Psoas muscle (tissue), 8 donors: ENCODE measurements around the gene TASP1. TPM values are rescaled to one million over a fixed set of nuclear protein-coding genes. Genes with fewer than 3 reads are reported as not detected.

ENCODE experiments used
- ATAC-seq, 4 donors: fragments of 200-7000 bp; cut with Tn5 transposase; one replicate each; pipeline ENCODE4 v1.9.1; 2020; ENCODE audit warnings: moderate library complexity in 3 of 4, mild to moderate bottlenecking in 2 of 4
- DNase-seq, 2 donors: peaks; one replicate each; pipeline ENCODE4 v3.0.0-alpha.2; 2020
- H3K27ac ChIP-seq: fragments of 200-600 bp; one replicate; pipeline ENCODE4 v1.8.0; 2022
- H3K27me3 ChIP-seq, 3 donors: fragments of 200-600 bp in 1 of 3; one replicate each; pipeline versions ENCODE4 v1.6.1 to v1.8.0; 2013 to 2022; ENCODE audit warnings: low read length in 2 of 3, mild to moderate bottlenecking in 2 of 3, moderate library complexity in 1 of 3; ENCODE audit not compliant: insufficient read depth in 3 of 3
- H3K36me3 ChIP-seq, 2 donors: fragments of 200-600 bp in 1 of 2; one replicate each; pipeline versions ENCODE4 v1.6.1 to v1.8.0; 2013 to 2022; ENCODE audit warnings: low read depth in 1 of 2, mild to moderate bottlenecking in 1 of 2, moderate library complexity in 1 of 2; ENCODE audit not compliant: insufficient read depth in 1 of 2
- H3K4me1 ChIP-seq: fragments of 200-600 bp; one replicate; pipeline ENCODE4 v1.8.0; 2022
- H3K4me3 ChIP-seq: fragments of 200-600 bp; one replicate; pipeline ENCODE4 v1.8.0; 2022; ENCODE audit warnings: mild to moderate bottlenecking
- H3K9me3 ChIP-seq: fragments of 200-600 bp; one replicate; pipeline ENCODE4 v1.8.0; 2022
- WGBS, 3 donors: extraction: QIAGEN DNeasy Blood & Tissue Kit; methylation state at CpG; one replicate each; pipeline versions ENCODE4 v1.1.6 to v1.1.7; 2013; 5-methylcytosine and 5-hydroxymethylcytosine counted together
- intact Hi-C, 2 donors: fragments of 100-400 bp; cut with DNase I; formaldehyde crosslinking; loops; one replicate each; pipeline versions ENCODE4 v1.11.0 to v1.14.2; 2022
- polyA plus RNA-seq, 3 donors: library from polyadenylated mRNA; stranded (reverse); fragments of 200-250 nt; gene quantifications; one replicate each; pipeline ENCODE4 v1.2.3, GENCODE V29; 2013
- total RNA-seq, 4 donors: library from RNA; stranded (reverse); fragmentation: NEBNext Ultra II Directional in 2 of 4; extraction: Animal tissue kit (Norgen Biotek cat#: 25700) in 2 of 4; gene quantifications; one replicate each; pipeline versions ENCODE4 v1.2.1 to v1.2.4, GENCODE V29; 2021 to 2023
- TF ChIP-seq, protein P1 (sequence below): fragments of 200-600 bp; IDR thresholded peaks from one replicate; pipeline ENCODE4 v1.8.0; 2022; ENCODE audit warnings: antibody characterized with exemption
- donor health status: healthy with polysubstance abuse.
- donor health status: DM: no; HTN: no; CAD: no; lungs with moderate emphysema.
- donor health status: Bipolar disorder and iron deficiency.
- donor health status: healthy.
- donor health status: DM: yes; HTN: yes; CAD: no.
- donor health status: DM: no; HTN: no; CAD: no.
- donor health status: DM: no; HTN: no; CAD: no.
- donor health status: DM: yes; HTN: yes; CAD: no.

Gene TASP1
- total and polyA plus RNA-seq, 7 donors: 1.8 to 4.8 (median 3.2) TPM

DNA sequence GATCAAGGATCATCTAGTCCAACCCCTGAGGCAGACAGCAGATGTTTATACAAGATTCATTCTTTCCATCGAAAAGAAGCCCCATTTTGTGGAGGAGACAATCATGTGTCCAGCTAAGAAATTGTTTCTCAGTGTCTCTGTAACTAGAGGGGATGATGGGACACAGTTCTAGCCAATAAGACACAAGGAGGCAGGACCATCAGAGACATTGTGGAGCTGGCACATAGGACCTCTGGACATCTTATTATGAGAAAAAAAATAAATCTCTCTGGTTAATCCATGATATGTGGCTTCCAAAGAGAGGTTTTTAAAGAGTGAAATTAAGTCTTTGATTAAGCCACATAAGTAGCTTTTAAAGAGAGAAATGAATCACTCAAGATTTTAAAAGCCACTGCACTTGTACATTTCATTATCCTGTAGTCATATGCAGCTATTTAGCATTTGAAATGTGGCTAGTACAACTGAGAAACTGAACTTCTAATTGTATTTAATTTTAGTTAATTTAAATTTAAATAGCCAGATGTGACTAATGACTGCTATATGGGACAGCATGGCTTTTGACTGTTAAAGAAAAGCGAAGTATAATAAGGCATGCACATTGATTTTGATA is 176.8 kb downstream of the TASP1 start:
- 89 to 97% (median 94%) methylated on average over 2 of the region's 2 CpGs for whole genome bisulfite sequencing, 3 donors
- intact Hi-C loops: loop anchor here in 1 of 2 donors (5.0 kb wide), 1 partner anchor 310 kb away; no protein-coding TSS in a partner anchor

DNA sequence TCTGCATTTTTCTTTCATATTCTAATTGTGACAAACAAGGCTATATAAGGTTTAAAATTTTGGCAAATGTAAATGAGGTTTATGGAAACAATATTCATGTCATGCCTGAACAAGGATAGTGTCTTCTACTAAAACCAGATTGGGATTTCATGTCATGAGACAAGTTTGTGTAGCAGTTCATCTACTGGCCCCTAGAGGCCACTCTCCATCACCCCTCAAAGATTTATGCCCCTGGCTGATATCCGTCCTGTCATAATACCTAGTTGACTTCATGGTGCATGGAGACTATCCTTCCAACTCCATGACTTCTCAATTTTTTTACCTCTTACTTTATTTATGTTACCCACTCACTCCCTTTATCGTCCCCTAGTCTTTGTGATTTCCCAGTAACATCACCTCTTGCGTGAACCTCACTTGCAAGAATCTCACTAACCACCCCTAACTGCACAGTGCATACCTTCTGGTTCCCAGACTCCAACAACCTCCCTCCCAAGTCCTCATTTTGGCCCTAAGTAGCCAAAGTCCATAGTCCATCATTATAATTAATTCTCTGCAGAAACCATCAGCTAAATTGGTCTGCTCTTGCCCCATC is 179.8 kb downstream of the TASP1 start:
- ATAC-seq (peak in 3 of 4 donors; percentile 49 to 68 (median 68)), DNase-seq (no peak)
- Histone ChIP-seq H3K9me3 (no peaks in the 10 kb centered on the region), H3K27ac (no peak overlapping the region), H3K36me3 (no peaks in the 10 kb centered on the region), H3K4me3 (no peak overlapping the region), H3K27me3 (no peaks in the 10 kb centered on the region), H3K4me1 (no peaks in the 10 kb centered on the region)
- intact Hi-C loops: no loop called here
- 70 to 86% (median 77%) methylated on average over 3 of the region's 3 CpGs for WGBS, 3 donors
- TF ChIP-seq, protein P1, sequence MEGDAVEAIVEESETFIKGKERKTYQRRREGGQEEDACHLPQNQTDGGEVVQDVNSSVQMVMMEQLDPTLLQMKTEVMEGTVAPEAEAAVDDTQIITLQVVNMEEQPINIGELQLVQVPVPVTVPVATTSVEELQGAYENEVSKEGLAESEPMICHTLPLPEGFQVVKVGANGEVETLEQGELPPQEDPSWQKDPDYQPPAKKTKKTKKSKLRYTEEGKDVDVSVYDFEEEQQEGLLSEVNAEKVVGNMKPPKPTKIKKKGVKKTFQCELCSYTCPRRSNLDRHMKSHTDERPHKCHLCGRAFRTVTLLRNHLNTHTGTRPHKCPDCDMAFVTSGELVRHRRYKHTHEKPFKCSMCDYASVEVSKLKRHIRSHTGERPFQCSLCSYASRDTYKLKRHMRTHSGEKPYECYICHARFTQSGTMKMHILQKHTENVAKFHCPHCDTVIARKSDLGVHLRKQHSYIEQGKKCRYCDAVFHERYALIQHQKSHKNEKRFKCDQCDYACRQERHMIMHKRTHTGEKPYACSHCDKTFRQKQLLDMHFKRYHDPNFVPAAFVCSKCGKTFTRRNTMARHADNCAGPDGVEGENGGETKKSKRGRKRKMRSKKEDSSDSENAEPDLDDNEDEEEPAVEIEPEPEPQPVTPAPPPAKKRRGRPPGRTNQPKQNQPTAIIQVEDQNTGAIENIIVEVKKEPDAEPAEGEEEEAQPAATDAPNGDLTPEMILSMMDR: peak; percentile 59

More for the DNA sequence above, 176.8 kb downstream of the TASP1 start:
- no peak for DNase-seq
- no peaks in the 10 kb centered on the region for H3K9me3 ChIP-seq
- H3K27me3 ChIP-seq: no peaks in the 10 kb centered on the region
- no peak overlapping the region for H3K27ac ChIP-seq
- H3K4me3 ChIP-seq: no peak overlapping the region
- TF ChIP-seq, protein P1: no peak
- no peaks in the 10 kb centered on the region for H3K36me3 ChIP-seq
- H3K4me1 ChIP-seq: no peaks in the 10 kb centered on the region
- ATAC-seq: no peak

DNA sequence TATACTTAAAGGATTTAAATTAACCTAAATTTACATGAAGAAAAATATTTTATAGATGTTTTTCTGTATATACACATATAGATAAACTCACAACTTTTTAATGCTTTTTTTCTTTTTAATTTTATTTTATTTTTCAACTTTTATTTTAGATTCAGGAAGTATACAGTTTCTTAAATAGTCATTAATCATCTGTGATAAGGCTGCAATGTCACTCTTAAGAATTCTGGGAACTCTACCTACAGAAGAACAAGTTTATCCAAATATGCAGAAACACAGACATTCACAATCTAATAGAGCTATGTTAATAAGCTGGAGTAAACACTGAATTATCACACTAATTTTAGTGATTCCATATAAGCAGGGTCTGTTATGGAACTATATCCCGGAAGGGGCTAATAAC is 181.2 kb downstream of the TASP1 start:
- TF ChIP-seq, protein P1: no peak
- Histone ChIP-seq H3K9me3 (no peaks in the 10 kb centered on the region), H3K27ac (no peak overlapping the region), H3K4me1 (no peaks in the 10 kb centered on the region), H3K27me3 (no peaks in the 10 kb centered on the region), H3K36me3 (no peaks in the 10 kb centered on the region), H3K4me3 (no peak overlapping the region)
- 97 to 98% (median 97%) methylated on average over 1 of the region's 1 CpG for WGBS, 3 donors
- no peak for DNase-seq
- intact Hi-C loops: no loop called here
- no peak for ATAC-seq

DNA sequence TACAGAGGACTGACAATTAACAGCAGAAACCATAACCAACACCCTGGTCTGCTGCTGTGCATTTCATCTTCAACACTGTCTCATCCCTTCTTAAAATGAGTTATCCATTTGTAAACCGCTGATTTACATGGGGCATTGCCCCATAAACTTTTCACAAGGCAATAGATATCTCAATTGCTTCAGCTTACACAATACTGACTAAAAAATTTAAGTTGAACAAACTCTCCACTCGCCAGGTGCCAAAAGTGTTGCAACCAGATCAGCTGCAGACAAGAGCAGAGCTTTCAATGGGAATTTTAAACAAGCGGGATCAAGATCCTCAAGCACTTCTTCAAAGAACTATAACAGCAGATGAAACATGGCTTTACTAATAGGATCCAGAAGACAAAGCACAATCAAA is 183.0 kb downstream of the TASP1 start:
- intact Hi-C loops: no loop called here
- ATAC-seq (no peak), DNase-seq (peak in 1 of 2 donors; percentile 31)
- Histone ChIP-seq H3K4me3 (no peak overlapping the region), H3K4me1 (no peaks in the 10 kb centered on the region), H3K36me3 (no peaks in the 10 kb centered on the region), H3K27me3 (no peaks in the 10 kb centered on the region), H3K9me3 (no peaks in the 10 kb centered on the region), H3K27ac (no peak overlapping the region)
- TF ChIP-seq, protein P1: no peak
- 67 to 82% (median 73%) methylated on average over 3 of the region's 3 CpGs for WGBS, 3 donors
